ENCODE data around the gene LAMTOR5.
A peak's percentile ranks its signal among the peaks of the same experiment; 100 is the strongest.
"Not testable (repeated sequence)": the region's sequence is repeated elsewhere in the genome, so short reads cannot be mapped to it uniquely, and the experiment has no call there.

Gene LAMTOR5

DNA sequence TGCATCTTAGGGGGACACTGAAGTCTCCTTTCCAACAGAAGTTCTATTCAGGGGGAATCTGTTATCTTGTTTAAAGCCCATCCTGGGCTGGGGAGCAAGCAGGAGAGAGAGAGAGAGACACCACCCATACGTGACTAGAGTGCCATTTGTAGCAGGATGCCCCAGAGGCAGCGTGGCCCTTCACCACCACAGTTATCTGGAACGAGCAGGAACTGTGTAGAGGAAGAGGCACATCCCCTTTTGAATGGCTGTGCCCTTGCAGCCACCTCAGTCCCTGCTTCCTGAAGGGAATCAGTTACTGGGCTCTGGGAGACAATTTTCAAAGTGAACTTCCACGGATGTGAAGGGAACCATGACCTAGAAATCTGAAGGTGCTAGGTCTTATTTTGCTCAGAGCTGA, 19.4 kb upstream of the LAMTOR5 start:
- DNase-seq (ENCODE audit: low read depth in 2 of 2) = no peak

GRCh38 chr1:110425612-110426152, 18.2 kb upstream of the LAMTOR5 start:
- DNase-seq (ENCODE audit: low read depth in 2 of 2) = no peak

- no peak for DNase-seq (ENCODE audit: low read depth in 2 of 2)
Measured at GRCh38 chr1:110424699-110425611, 17.5 kb upstream of the LAMTOR5 start.

DNA sequence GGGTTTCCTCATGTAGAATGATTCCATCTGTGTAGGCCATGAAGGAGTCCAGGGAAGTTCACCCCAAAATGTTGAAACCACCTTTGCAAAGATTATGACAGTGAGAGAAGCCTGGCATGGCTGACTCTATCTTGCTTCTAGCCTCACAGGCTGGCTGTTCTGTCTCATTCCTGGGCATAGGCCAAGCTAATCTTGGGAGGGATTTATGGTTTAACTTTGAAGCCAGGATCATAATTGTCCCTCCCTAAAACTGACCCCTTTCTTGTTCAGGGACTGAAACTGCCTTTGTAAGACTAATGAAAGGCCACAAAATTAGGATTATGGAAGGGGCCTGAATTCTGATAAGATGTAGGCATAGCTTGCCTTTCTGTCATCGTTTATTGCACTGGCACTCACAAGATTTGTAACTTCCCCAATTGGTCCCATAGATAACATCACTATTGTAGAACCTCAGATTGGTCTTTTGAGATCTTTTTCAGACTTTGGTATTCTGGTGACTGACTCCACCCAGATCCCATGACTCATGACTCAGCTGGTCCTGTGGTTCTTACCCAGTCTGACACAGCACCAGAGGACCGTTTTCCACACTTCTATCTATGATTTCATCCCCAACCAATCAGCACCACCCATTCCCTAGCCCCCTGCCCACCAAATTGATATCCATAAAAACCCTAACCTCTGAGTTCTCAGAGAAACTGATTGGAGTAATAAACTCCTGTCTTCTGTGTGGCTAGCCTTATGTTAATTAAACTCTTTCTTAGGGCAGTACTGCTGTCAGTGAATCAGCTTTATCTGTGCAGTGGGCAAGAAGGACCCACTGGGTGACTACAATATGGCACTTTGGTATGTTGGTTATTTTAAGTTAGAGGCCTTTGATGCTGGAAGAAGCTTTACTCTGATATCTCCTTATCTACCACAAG, 13.6 kb upstream of the LAMTOR5 start:
- DNase-seq (ENCODE audit: low read depth in 2 of 2) = no peak

GRCh38 chr1:110420023-110420662, 12.6 kb upstream of the LAMTOR5 start:
- no peak for DNase-seq (ENCODE audit: low read depth in 2 of 2)

- DNase-seq (ENCODE audit: low read depth in 2 of 2) = no peak
Measured at GRCh38 chr1:110418729-110419128, 11.2 kb upstream of the LAMTOR5 start.

GRCh38 chr1:110413045-110413444, 5.6 kb upstream of the LAMTOR5 start:
- not testable (repeated sequence) for DNase-seq (ENCODE audit: low read depth in 2 of 2)

DNA sequence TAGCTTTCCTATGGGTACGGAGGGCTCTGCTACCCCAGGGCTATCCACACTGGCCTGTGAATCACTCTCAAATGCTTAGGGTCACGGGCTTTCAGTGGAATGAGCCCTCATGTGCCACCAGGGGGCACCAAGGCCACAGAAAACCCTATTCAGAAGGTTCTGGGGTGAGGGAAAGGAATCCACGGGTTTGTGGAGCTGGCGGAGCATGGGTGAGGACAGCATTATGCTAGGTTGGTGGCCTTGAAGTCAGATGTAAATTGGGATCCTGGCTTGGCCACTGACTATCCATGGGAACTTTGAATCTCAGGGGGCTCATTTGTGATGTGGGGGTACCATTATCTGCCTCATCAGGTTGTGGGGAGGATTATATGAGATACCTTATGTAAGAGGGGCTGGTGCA, 5.1 kb upstream of the LAMTOR5 start:
- peak; percentile 28 to 46 for DNase-seq (ENCODE audit: low read depth in 2 of 2)

GRCh38 chr1:110411173-110411735, 3.8 kb upstream of the LAMTOR5 start:
- DNase-seq (ENCODE audit: low read depth in 2 of 2) = no peak

DNA sequence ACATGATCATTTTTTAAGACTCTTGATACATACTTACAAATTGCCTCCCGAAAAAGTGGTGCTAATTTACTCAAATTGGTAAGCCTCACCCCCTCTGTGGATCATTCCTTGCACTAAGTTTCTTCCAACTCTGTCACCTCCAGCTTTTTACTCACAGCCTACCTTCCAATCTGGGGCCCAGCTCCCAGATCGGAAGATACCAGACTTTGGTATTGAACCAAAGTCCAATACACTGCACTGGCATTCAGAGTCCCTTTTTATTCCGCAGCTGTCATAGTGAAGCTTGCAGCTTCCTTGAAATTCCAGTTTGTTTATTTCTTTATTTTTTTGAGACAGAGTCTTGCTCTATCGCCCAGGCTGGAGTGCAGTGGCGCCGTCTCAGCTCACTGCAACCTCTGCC, 1.8 kb upstream of the LAMTOR5 start:
- no peak for DNase-seq (ENCODE audit: low read depth in 2 of 2)

- no peak for DNase-seq (ENCODE audit: low read depth in 2 of 2)
Measured at GRCh38 chr1:110408488-110408887, 994 bp upstream of the LAMTOR5 start.

GRCh38 chr1:110406407-110406806, 1.1 kb downstream of the LAMTOR5 start:
- not testable (repeated sequence) for DNase-seq (ENCODE audit: low read depth in 2 of 2)

DNA sequence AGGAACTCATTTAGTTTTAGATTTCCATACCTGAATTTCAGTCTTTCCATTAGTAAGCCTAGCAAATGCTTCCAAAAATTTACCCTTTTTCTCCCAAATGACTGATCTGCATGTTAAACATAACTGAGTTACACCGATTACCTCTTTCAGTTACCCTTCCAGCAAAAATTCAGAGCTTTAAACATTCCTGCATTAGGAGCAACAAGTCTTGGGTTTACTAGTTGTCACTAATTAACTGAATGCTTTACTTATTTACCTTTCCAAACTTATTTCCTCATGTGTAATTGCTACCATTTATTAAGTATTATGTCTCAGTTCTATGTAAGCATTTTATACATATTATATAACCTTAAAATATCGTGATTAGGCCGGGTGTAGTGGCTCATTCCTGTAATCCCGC, 3.1 kb downstream of the LAMTOR5 start:
- DNase-seq (ENCODE audit: low read depth in 2 of 2) = no peak

- no peak for DNase-seq (ENCODE audit: low read depth in 2 of 2)
Measured at GRCh38 chr1:110403805-110404204, 3.7 kb downstream of the LAMTOR5 start.

- DNase-seq (ENCODE audit: low read depth in 2 of 2) = not testable (repeated sequence)
Measured at GRCh38 chr1:110396259-110396958, 11.1 kb downstream of the LAMTOR5 start.

GRCh38 chr1:110394493-110394820, 13.0 kb downstream of the LAMTOR5 start:
- no peak for DNase-seq (ENCODE audit: low read depth in 2 of 2)

GRCh38 chr1:110393691-110394492, 13.6 kb downstream of the LAMTOR5 start:
- DNase-seq (ENCODE audit: low read depth in 2 of 2) = no peak

- no peak for DNase-seq (ENCODE audit: low read depth in 2 of 2)
Measured at GRCh38 chr1:110393286-110393685, 14.2 kb downstream of the LAMTOR5 start.

- DNase-seq (ENCODE audit: low read depth in 2 of 2) = no peak
Measured at GRCh38 chr1:110390692-110391245, 16.7 kb downstream of the LAMTOR5 start, which contains the start of gene SLC16A4. TSS of gene SLC16A4 (minus strand) at chr1:110391026. CDS start at chr1:110389323, 1,703 bp downstream.

DNA sequence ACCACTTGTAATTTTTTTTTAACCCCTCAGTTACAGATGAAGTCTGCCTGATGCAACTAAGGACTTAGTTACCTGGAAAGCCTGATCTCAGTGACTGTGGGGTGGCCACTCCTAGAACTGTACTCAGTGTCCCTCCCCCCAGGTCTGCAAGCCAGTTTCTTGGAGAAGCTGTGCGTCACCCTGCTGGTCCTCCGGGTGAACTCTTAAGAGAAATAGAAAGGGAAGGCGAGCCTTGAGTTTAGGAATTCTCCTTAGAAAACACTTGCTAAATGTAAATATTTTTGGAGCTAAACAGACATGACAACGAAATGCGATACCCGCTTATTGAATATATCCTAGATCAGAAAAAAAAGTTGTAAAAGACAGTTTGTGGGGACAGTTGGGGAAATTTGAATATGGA, 17.4 kb downstream of the LAMTOR5 start:
- no peak for DNase-seq (ENCODE audit: low read depth in 2 of 2)

All from stimulated activated CD4-positive, alpha-beta T cell treated with anti-CD3 and anti-CD28 coated beads, Interleukin-1b, Interleukin-23, amount 100 ng/mL, for 1 hour (primary cell).